Transverse colon (tissue), 4 donors: ENCODE data around the gene RDH12. TPM values are rescaled to one million over a fixed set of nuclear protein-coding genes. Genes with fewer than 3 reads are reported as not detected.

Source experiments
- DNase-seq: peaks from one replicate; pipeline ENCODE4 v3.0.0-alpha.2; 2019
- H3K27ac ChIP-seq, 4 donors: fragments of 200-600 bp; sonication (generic); 2 replicates each; pipeline ENCODE4 v1.5.1; 2016 to 2018; ENCODE audit warnings: inconsistent platforms in 4 of 4
- H3K27me3 ChIP-seq: fragments of 200-600 bp; sonication (generic); 2 replicates; pipeline ENCODE4 v1.5.1; 2017; ENCODE audit warnings: inconsistent platforms
- H3K36me3 ChIP-seq, 4 donors: fragments of 200-600 bp; sonication (generic); 2 replicates each; pipeline ENCODE4 v1.5.1; 2017 to 2019; ENCODE audit warnings: inconsistent platforms in 4 of 4
- H3K4me1 ChIP-seq, 4 donors: fragments of 200-600 bp; sonication (generic); 2 replicates each; pipeline ENCODE4 v1.5.1; 2017 to 2020; ENCODE audit warnings: inconsistent platforms in 4 of 4
- H3K4me3 ChIP-seq, 4 donors: fragments of 200-600 bp; sonication (generic); 1 replicate in 1 of 4; 2 replicates in 3 of 4; pipeline versions ENCODE4 v1.5.1 to v1.6.1; 2017 to 2019; ENCODE audit warnings: inconsistent platforms in 4 of 4
- H3K9me3 ChIP-seq, 2 donors: fragments of 200-600 bp; sonication (generic); 2 replicates each; pipeline ENCODE4 v1.5.1; 2017 to 2019; ENCODE audit warnings: inconsistent platforms in 2 of 2
- EP300 ChIP-seq: sonication (generic); formaldehyde crosslinking; IDR thresholded peaks from one replicate; pipeline ENCODE4 v1.6.1; 2017; ENCODE audit warnings: antibody characterized with exemption, low read depth
- POLR2A ChIP-seq: fragments of 450-650 bp; IDR thresholded peaks from one replicate; pipeline ENCODE4 v1.6.1; 2016; ENCODE audit warnings: antibody characterized with exemption, mild to moderate bottlenecking, moderate library complexity
- POLR2AphosphoS5 ChIP-seq, 3 donors: sonication (generic); formaldehyde crosslinking; IDR thresholded peaks; one replicate each; pipeline ENCODE4 v1.6.1; 2016; ENCODE audit warnings: antibody characterized with exemption in 3 of 3
- WGBS, 2 donors: methylation state at CpG; one replicate each; pipeline ENCODE4 v1.1.5; 2018; ENCODE audit warnings: low coverage in 1 of 2; 5-methylcytosine and 5-hydroxymethylcytosine counted together
- in situ Hi-C, 4 donors: fragments of 200-750 bp; cut with MboI; loops; one replicate each; pipeline versions ENCODE4 v1.15.0 to v1.15.1; 2017; ENCODE audit warnings: low sequenced_read_pairs in 3 of 4, low pct_ligation_motif_present in 1 of 4, low pct_unique_long_range_greater_than_20kb in 1 of 4
- intact Hi-C: fragments of 100-400 bp; cut with DNase I; formaldehyde crosslinking; loops from one replicate; pipeline ENCODE4 v1.15.1; 2023; ENCODE audit warnings: low total_unique reads
- total RNA-seq, 4 donors: library from RNA; depleted of rRNA; stranded (reverse); fragments of >200 nt; gene quantifications; one replicate each; pipeline ENCODE4 v1.1.0, GENCODE V29; 2016
- TF ChIP-seq, protein P1 (sequence below), 5 experiments: fragments of 200-600 bp in 3 of 5; fragments of 450-650 bp in 2 of 5; sonication (generic) in 3 of 5; IDR thresholded peaks; 1 replicate in 2 of 5; 2 replicates in 3 of 5; pipeline ENCODE4 v1.5.1; 2016 to 2017; ENCODE audit warnings: antibody characterized with exemption in 5 of 5, inconsistent platforms in 3 of 5, mild to moderate bottlenecking in 2 of 5, moderate library complexity in 1 of 5

The RDH12 gene
- total RNA-seq, 4 donors from 2014 or later, result 0.27 TPM; not detected in 3

DNA sequence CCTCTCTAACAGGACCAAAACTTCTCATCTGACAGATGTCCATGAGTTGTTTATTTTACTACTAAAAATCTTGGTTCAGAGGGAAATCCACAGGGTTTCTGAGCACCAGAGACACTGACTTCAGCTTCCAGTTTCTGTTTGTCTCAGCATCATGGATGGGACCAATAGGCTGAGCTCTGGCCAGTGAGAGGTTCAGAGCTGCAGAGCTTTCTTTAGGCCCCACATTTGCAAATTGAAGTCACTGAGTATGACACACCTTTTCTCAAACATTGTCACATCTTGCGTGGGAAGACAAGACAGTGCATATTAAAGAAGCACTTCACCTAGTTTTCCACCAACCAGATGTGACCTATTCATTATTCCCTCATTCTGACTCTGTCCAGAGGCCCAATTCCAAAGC is 45.2 kb downstream of the RDH12 start:
- Histone ChIP-seq H3K36me3 (peaks cover 0 to 32% (median 13%) of the 10 kb centered on the region in 4 donors), H3K27me3 (no peaks in the 10 kb centered on the region), H3K27ac (no peak overlapping the region), H3K9me3 (no peaks in the 10 kb centered on the region), H3K4me3 (no peak overlapping the region), H3K4me1 (no peaks in the 10 kb centered on the region)
- TF ChIP-seq, protein P1, sequence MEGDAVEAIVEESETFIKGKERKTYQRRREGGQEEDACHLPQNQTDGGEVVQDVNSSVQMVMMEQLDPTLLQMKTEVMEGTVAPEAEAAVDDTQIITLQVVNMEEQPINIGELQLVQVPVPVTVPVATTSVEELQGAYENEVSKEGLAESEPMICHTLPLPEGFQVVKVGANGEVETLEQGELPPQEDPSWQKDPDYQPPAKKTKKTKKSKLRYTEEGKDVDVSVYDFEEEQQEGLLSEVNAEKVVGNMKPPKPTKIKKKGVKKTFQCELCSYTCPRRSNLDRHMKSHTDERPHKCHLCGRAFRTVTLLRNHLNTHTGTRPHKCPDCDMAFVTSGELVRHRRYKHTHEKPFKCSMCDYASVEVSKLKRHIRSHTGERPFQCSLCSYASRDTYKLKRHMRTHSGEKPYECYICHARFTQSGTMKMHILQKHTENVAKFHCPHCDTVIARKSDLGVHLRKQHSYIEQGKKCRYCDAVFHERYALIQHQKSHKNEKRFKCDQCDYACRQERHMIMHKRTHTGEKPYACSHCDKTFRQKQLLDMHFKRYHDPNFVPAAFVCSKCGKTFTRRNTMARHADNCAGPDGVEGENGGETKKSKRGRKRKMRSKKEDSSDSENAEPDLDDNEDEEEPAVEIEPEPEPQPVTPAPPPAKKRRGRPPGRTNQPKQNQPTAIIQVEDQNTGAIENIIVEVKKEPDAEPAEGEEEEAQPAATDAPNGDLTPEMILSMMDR (IDR thresholded peaks at IDR 0.05), result no peak
- TF ChIP-seq POLR2A (no peak), POLR2AphosphoS5 (IDR thresholded peaks at IDR 0.05) (no peak), EP300 (no peak)
- no peak for DNase-seq
- intact Hi-C loops, result no loop called here
- in situ Hi-C loops, result no loop called here
- 80% methylated on average over 1 of the region's 1 CpG; no CpG with 5 or more reads in 1 of the 2 donors for WGBS, 2 donors

DNA sequence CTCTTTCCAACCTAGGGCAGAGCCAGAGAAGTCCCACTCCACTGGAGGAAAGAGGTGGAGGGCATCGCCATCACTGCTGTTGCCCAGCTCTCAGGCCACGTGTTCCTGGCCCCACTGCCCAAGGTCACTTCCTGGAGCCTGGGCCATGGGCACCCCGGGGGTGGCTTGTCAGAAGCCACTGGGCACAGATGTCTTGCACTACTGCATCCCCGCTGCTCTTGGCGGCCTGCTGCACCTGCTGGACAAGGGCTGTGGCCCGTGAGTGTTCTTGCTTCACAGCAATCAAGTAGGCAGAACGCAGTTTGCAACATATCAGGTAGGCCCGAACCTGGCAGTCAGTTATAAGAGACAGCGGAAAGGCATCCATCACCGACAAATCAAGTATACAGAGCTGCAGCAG is 46.6 kb downstream of the RDH12 start:
- Histone ChIP-seq H3K4me1 (no peaks in the 10 kb centered on the region), H3K36me3 (peaks cover 0 to 45% (median 20%) of the 10 kb centered on the region in 4 donors), H3K4me3 (no peak overlapping the region), H3K27ac (no peak overlapping the region), H3K9me3 (no peaks in the 10 kb centered on the region), H3K27me3 (no peaks in the 10 kb centered on the region)
- WGBS, 2 donors, result 96% methylated on average over 10 of the region's 10 CpGs; no CpG with 5 or more reads in 1 of the 2 donors
- TF ChIP-seq, protein P1 (IDR thresholded peaks at IDR 0.05), result no peak
- TF ChIP-seq POLR2A (no peak), POLR2AphosphoS5 (IDR thresholded peaks at IDR 0.05) (no peak), EP300 (no peak)
- no peak for DNase-seq
- intact Hi-C loops (no loop called here), in situ Hi-C loops (no loop called here)

DNA sequence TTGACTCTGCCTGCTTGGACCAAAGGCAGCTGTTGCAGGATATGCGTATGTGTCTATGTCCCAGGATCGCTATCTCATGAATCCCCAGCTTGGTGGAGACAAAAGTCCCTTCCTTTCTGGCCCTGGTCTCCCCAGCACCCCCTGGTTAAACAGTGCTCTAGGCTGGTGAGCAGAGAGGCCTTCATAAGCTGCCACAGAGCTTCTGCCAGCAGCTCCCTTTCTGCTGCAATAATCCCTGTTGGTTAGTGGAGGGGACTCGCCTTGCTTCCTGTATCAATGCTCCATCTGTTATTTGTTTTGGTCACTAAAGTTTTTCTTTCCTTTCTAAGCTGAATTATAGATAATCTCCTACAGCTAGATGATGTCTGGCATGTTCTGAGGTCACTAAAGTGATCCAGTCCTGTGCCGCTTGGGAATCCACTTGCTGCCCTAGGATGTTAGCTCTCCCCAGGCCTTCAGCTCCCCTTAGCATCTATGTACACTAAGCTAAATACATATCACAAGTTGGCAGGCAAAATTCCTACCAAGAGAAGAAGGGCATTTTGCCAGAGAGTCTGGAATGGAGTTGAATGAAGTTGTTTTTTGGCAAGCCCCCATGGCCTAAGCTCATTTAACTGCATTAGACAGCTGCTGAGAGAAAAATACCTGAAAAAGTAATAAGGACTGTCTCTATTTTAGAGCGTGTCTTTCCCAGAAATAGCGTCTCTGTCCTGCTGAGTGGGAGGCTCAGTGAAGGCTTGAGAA is 47.8 kb downstream of the RDH12 start:
- intact Hi-C loops, result no loop called here
- Histone ChIP-seq H3K27ac (no peak overlapping the region), H3K4me1 (no peaks in the 10 kb centered on the region), H3K9me3 (no peaks in the 10 kb centered on the region), H3K36me3 (peaks cover 0 to 57% (median 26%) of the 10 kb centered on the region in 4 donors), H3K4me3 (no peak overlapping the region), H3K27me3 (no peaks in the 10 kb centered on the region)
- 90 to 94% methylated on average over 2 to 6 of the region's 6 CpGs for WGBS, 2 donors
- no peak for DNase-seq
- TF ChIP-seq, protein P1 (IDR thresholded peaks at IDR 0.05), result no peak
- TF ChIP-seq EP300 (no peak), POLR2A (no peak), POLR2AphosphoS5 (IDR thresholded peaks at IDR 0.05) (no peak)
- in situ Hi-C loops, result no loop called here

DNA sequence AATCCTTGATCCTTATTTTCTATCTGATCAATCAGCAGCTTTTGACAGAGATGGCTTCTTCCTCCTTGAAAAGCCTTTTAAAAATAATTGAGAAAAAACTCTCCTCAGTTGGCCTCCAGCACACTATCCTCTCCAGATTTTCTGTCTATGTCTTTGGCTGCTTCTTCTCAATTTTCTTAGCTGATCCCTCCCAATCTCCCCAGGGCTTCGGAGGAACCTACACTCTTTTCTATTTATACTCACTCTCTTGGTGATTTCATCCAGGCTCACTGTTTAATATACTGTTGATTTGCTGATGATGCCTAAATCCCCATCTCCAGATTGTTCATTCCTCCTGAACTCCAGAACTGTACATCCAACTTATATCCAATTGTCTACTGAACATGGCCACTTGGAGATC is 54.8 kb downstream of the RDH12 start:
- WGBS, 2 donors, result 90 to 100% methylated on average over 1 of the region's 1 CpG
- intact Hi-C loops, result no loop called here
- Histone ChIP-seq H3K27me3 (no peaks in the 10 kb centered on the region), H3K27ac (no peak overlapping the region), H3K9me3 (no peaks in the 10 kb centered on the region), H3K36me3 (peaks cover 0 to 65% (median 16%) of the 10 kb centered on the region in 4 donors), H3K4me3 (no peak overlapping the region), H3K4me1 (no peaks in the 10 kb centered on the region)
- in situ Hi-C loops, result no loop called here
- no peak for TF ChIP-seq POLR2A
- DNase-seq, result no peak
